ENCODE results near the gene CYTIP. TPM values are rescaled to one million over a fixed set of nuclear protein-coding genes. Genes with fewer than 3 reads are reported as not detected.

CYTIP gene
- total and polyA plus RNA-seq, 2 donors from 2014 or later, result 3.5 to 24.0 TPM

GRCh38 chr2:157440404-157441071, 3.4 kb downstream of the CYTIP start:
- intact Hi-C loops (cut with DNase I), result no loop called here
- DNase-seq (no peak), FAIRE-seq (no peak)
- no peaks in the 10 kb centered on the region for H3K9me3 ChIP-seq (ENCODE audit: control insufficient read depth in 2 of 3, insufficient read depth in 1 of 3, low read length in 3 of 3)
- peak overlapping the region in 1 of 2 donors; percentile 63 for H3K27ac ChIP-seq (ENCODE audit: low read depth in 2 of 2, low read length in 2 of 2)
- H3K4me1 ChIP-seq (ENCODE audit: control insufficient read depth in 2 of 3, insufficient read depth in 2 of 3, low read depth in 1 of 3, low read length in 3 of 3), result peaks cover 0 to 13% (median 9%) of the 10 kb centered on the region in 3 donors
- no peaks in the 10 kb centered on the region for H3K36me3 ChIP-seq (ENCODE audit: control insufficient read depth in 2 of 3, insufficient read depth in 3 of 3, low read length in 3 of 3)
- H3K4me3 ChIP-seq (ENCODE audit: low read length in 3 of 3), result no peak overlapping the region
- H3K27me3 ChIP-seq (ENCODE audit: control insufficient read depth, insufficient read depth, low read length), result no peaks in the 10 kb centered on the region
- H3K9ac ChIP-seq (ENCODE audit: low read length in 3 of 3), result no peak overlapping the region
- no peak for TF ChIP-seq CTCF (IDR thresholded peaks at IDR 0.05; ENCODE audit: borderline replicate concordance, extremely low read depth, insufficient read depth)

- Histone ChIP-seq H3K27me3 (ENCODE audit: control insufficient read depth, insufficient read depth, low read length) (no peaks in the 10 kb centered on the region), H3K27ac (ENCODE audit: low read depth in 2 of 2, low read length in 2 of 2) (peak overlapping the region in 1 of 2 donors; percentile 28), H3K9me3 (ENCODE audit: control insufficient read depth in 2 of 3, insufficient read depth in 1 of 3, low read length in 3 of 3) (no peaks in the 10 kb centered on the region), H3K9ac (ENCODE audit: low read length in 3 of 3) (no peak overlapping the region), H3K4me3 (ENCODE audit: low read length in 3 of 3) (peak overlapping the region in 1 of 3 donors; percentile 19), H3K36me3 (ENCODE audit: control insufficient read depth in 2 of 3, insufficient read depth in 3 of 3, low read length in 3 of 3) (no peaks in the 10 kb centered on the region), H3K4me1 (ENCODE audit: control insufficient read depth in 2 of 3, insufficient read depth in 2 of 3, low read depth in 1 of 3, low read length in 3 of 3) (peaks cover 0 to 19% (median 11%) of the 10 kb centered on the region in 3 donors)
- DNase-seq, result peak in 1 of 5 donors; percentile 13
- intact Hi-C loops (cut with DNase I), result no loop called here
- no peak for TF ChIP-seq CTCF (IDR thresholded peaks at IDR 0.05; ENCODE audit: borderline replicate concordance, extremely low read depth, insufficient read depth)
- no peak for FAIRE-seq
These were observed 4.1 kb downstream of the CYTIP start for GRCh38 chr2:157439824-157440186.

- intact Hi-C loops (cut with DNase I), result no loop called here
- Histone ChIP-seq H3K27ac (ENCODE audit: low read depth in 2 of 2, low read length in 2 of 2) (peak overlapping the region in 1 of 2 donors; percentile 28), H3K4me3 (ENCODE audit: low read length in 3 of 3) (peak overlapping the region in 2 of 3 donors; percentile 19 to 34), H3K9me3 (ENCODE audit: control insufficient read depth in 2 of 3, insufficient read depth in 1 of 3, low read length in 3 of 3) (no peaks in the 10 kb centered on the region), H3K4me1 (ENCODE audit: control insufficient read depth in 2 of 3, insufficient read depth in 2 of 3, low read depth in 1 of 3, low read length in 3 of 3) (peaks cover 0 to 23% (median 13%) of the 10 kb centered on the region in 3 donors), H3K9ac (ENCODE audit: low read length in 3 of 3) (no peak overlapping the region), H3K27me3 (ENCODE audit: control insufficient read depth, insufficient read depth, low read length) (no peaks in the 10 kb centered on the region), H3K36me3 (ENCODE audit: control insufficient read depth in 2 of 3, insufficient read depth in 3 of 3, low read length in 3 of 3) (no peaks in the 10 kb centered on the region)
- peak in 3 of 5 donors; percentile 31 to 69 (median 68) for DNase-seq
- TF ChIP-seq CTCF (IDR thresholded peaks at IDR 0.05; ENCODE audit: borderline replicate concordance, extremely low read depth, insufficient read depth), result no peak
- no peak for FAIRE-seq
These were observed 4.7 kb downstream of the CYTIP start for GRCh38 chr2:157438863-157439823.
